Endometrium (tissue), 2 donors: ENCODE results near the gene ACP5.
A peak's percentile ranks its signal among the peaks of the same experiment; 100 is the strongest.
"Not testable (repeated sequence)": the region's sequence is repeated elsewhere in the genome, so short reads cannot be mapped to it uniquely, and the experiment has no call there.

ENCODE experiments used
- FAIRE-seq: peaks from 2 replicates; lab custom pipeline; 2012; peaks lifted over from hg19 to GRCh38; lab: Jason Lieb, UNC
- donor health status: control.
- donor health status: control.

The ACP5 gene

GRCh38 chr19:11578258-11579142, 1.1 kb upstream of the ACP5 start:
- FAIRE-seq: no peak

- FAIRE-seq: no peak
Measured at GRCh38 chr19:11576227-11576626, 1.2 kb downstream of the ACP5 start.

GRCh38 chr19:11574689-11575088, 2.8 kb downstream of the ACP5 start:
- no peak for FAIRE-seq

- not testable (repeated sequence) for FAIRE-seq
Measured at GRCh38 chr19:11573763-11574162, 3.7 kb downstream of the ACP5 start.

- not testable (repeated sequence) for FAIRE-seq
Measured at GRCh38 chr19:11573354-11573753, 4.1 kb downstream of the ACP5 start.

GRCh38 chr19:11570039-11570462, 7.4 kb downstream of the ACP5 start:
- FAIRE-seq: no peak

GRCh38 chr19:11566164-11566563, 11.3 kb downstream of the ACP5 start:
- no peak for FAIRE-seq

- FAIRE-seq: not testable (repeated sequence)
Measured at GRCh38 chr19:11565649-11565980, 11.8 kb downstream of the ACP5 start.

- FAIRE-seq: not testable (repeated sequence)
Measured at GRCh38 chr19:11564082-11564807, 13.2 kb downstream of the ACP5 start.

- FAIRE-seq: no peak
Measured at GRCh38 chr19:11563532-11563931, 13.9 kb downstream of the ACP5 start.

GRCh38 chr19:11560404-11561051, 16.9 kb downstream of the ACP5 start:
- no peak for FAIRE-seq

- FAIRE-seq: peak; percentile 76
Measured at GRCh38 chr19:11558881-11559828, 18.3 kb downstream of the ACP5 start, which contains the start of gene ELOF1. TSS of gene ELOF1 (minus strand) at chr19:11559230. CDS start at chr19:11554347, 4,883 bp downstream.

- FAIRE-seq: no peak
Measured at GRCh38 chr19:11556634-11557420, 20.6 kb downstream of the ACP5 start.

- no peak for FAIRE-seq
Measured at GRCh38 chr19:11555246-11555645, 22.2 kb downstream of the ACP5 start.

- no peak for FAIRE-seq
Measured at GRCh38 chr19:11554160-11554559, 23.3 kb downstream of the ACP5 start.

GRCh38 chr19:11552666-11553372, 24.6 kb downstream of the ACP5 start:
- FAIRE-seq: no peak

GRCh38 chr19:11551603-11552235, 25.7 kb downstream of the ACP5 start:
- no peak for FAIRE-seq

- FAIRE-seq: no peak
Measured at GRCh38 chr19:11550265-11550664, 27.2 kb downstream of the ACP5 start.

- no peak for FAIRE-seq
Measured at GRCh38 chr19:11549386-11549953, 28.0 kb downstream of the ACP5 start.
